HCT116 (cell line): Measurements from ENCODE around the gene FAM131C. TPM values are rescaled to one million over a fixed set of nuclear protein-coding genes. Genes with fewer than 3 reads are reported as not detected.

Experiments
- ATAC-seq: fragments of 200-7000 bp; cut with Tn5 transposase; 2 replicates; pipeline ENCODE4 v1.9.1; 2020; ENCODE audit warnings: mild to moderate bottlenecking, moderate library complexity
- BruUV-seq: library from RNA; stranded (reverse); fragments of 400-500 nt; replicated peaks from 2 replicates; lab custom pipeline; 2021; lab: Mats Ljungman, UMichigan
- CTCF ChIA-PET: fragments of 300-600 bp; sonication (Branson Sonifier 250); formaldehyde crosslinking; loops from one replicate; lab custom pipeline; 2021; ENCODE audit warnings: antibody characterized with exemption; lab: Charles Lee
- POLR2A ChIA-PET: fragments of 300-600, 350-600 bp; sonication (Branson Sonifier 250); formaldehyde crosslinking; loops from one replicate; lab custom pipeline; 2021; ENCODE audit warnings: antibody characterized with exemption; lab: Charles Lee
- RAD21 ChIA-PET, 2 experiments: fragments of 300-600 bp; sonication (Branson Sonifier 250); formaldehyde crosslinking; loops; one replicate each; lab custom pipeline; 2023; ENCODE audit warnings: low total read pairs in 2 of 2; ENCODE audit not compliant: uncharacterized antibody in 2 of 2, unreplicated experiment in 2 of 2, low non-redundant PET in 1 of 2; lab: Charles Lee
- DNase-seq: peaks from one replicate; pipeline ENCODE4 v3.0.0-alpha.2; 2010; ENCODE audit warnings: low read depth, low spot score
- H2AFZ ChIP-seq: fragments of 200-600 bp; shearing (Covaris generic), sonication (generic); 2 replicates; pipeline ENCODE4 v1.6.1; 2017; ENCODE audit warnings: low read depth, mixed run types, mixed read lengths, antibody characterized with exemption, low read length; ENCODE audit not compliant: poor library complexity, severe bottlenecking
- H3K27ac ChIP-seq: 2 replicates; pipeline ENCODE4 v1.5.1; 2012; ENCODE audit warnings: low read depth, low read length
- H3K27me3 ChIP-seq: fragments of 200-600 bp; sonication (generic); 2 replicates; pipeline ENCODE4 v1.6.1; 2016; ENCODE audit warnings: mixed run types, low read length, mixed read lengths; ENCODE audit not compliant: insufficient read depth
- H3K36me3 ChIP-seq, 2 experiments: fragments of 200-500 bp in 1 of 2; fragments of 200-600 bp in 1 of 2; sonication (Bioruptor generic) in 1 of 2; sonication (generic) in 1 of 2; 2 replicates each; pipeline versions ENCODE4 v1.5.1 to v1.6.1; 2014 to 2016; ENCODE audit warnings: low read length in 2 of 2, inconsistent platforms in 1 of 2, mixed read lengths in 1 of 2, mixed run types in 1 of 2; ENCODE audit not compliant: insufficient read depth in 2 of 2, control insufficient read depth in 1 of 2
- H3K4me1 ChIP-seq, 2 experiments: fragments of 200-600 bp in 1 of 2; sonication (generic) in 1 of 2; 2 replicates each; pipeline versions ENCODE4 v1.5.1 to v1.6.1; 2012 to 2017; ENCODE audit warnings: low read length in 2 of 2, inconsistent platforms in 1 of 2, mild to moderate bottlenecking in 1 of 2, mixed read lengths in 1 of 2, mixed run types in 1 of 2, moderate library complexity in 1 of 2; ENCODE audit not compliant: insufficient read depth in 2 of 2, control insufficient read depth in 1 of 2
- H3K4me2 ChIP-seq: fragments of 200-600 bp; sonication (generic); 2 replicates; pipeline ENCODE4 v1.6.1; 2017; ENCODE audit warnings: mixed run types, low read length, mixed read lengths
- H3K4me3 ChIP-seq, 2 experiments: fragments of 200-600 bp in 1 of 2; sonication (generic) in 1 of 2; replicated peaks in 1 of 2; 2 replicates each; pipeline ENCODE4 v1.5.1; 2011 to 2016; ENCODE audit warnings: low read length in 2 of 2, control low read depth in 1 of 2, low read depth in 1 of 2, mild to moderate bottlenecking in 1 of 2, mixed read lengths in 1 of 2, mixed run types in 1 of 2
- H3K79me2 ChIP-seq: fragments of 200-600 bp; sonication (generic); 2 replicates; pipeline ENCODE4 v1.6.1; 2017; ENCODE audit warnings: mild to moderate bottlenecking, mixed run types, low read length, moderate library complexity, mixed read lengths; ENCODE audit not compliant: insufficient read depth
- H3K9ac ChIP-seq: fragments of 200-600 bp; sonication (generic); 2 replicates; pipeline ENCODE4 v1.6.1; 2016; ENCODE audit warnings: low read length, mixed read lengths
- H3K9me2 ChIP-seq: fragments of 200-600 bp; sonication (generic), shearing (Covaris generic); 2 replicates; pipeline ENCODE4 v1.6.1; 2017; ENCODE audit warnings: mixed run types, mild to moderate bottlenecking, moderate library complexity; ENCODE audit not compliant: insufficient read depth
- H3K9me3 ChIP-seq, 2 experiments: fragments of 200-500 bp in 1 of 2; fragments of 200-600 bp in 1 of 2; sonication (Bioruptor generic) in 1 of 2; sonication (generic) in 1 of 2; 2 replicates each; pipeline ENCODE4 v1.6.1; 2014 to 2017; ENCODE audit warnings: low read length in 2 of 2, mixed read lengths in 2 of 2, inconsistent platforms in 1 of 2, low read depth in 1 of 2, mild to moderate bottlenecking in 1 of 2, mixed run types in 1 of 2, moderate library complexity in 1 of 2; ENCODE audit not compliant: control insufficient read depth in 1 of 2, insufficient read depth in 1 of 2
- H4K20me1 ChIP-seq: fragments of 200-600 bp; sonication (generic), shearing (Covaris generic); 2 replicates; pipeline ENCODE4 v1.6.1; 2017; ENCODE audit warnings: mixed run types, mild to moderate bottlenecking, moderate library complexity; ENCODE audit not compliant: insufficient read depth
- CTCF ChIP-seq, 3 experiments: fragments of 200-600 bp in 1 of 3; sonication (generic) in 1 of 3; IDR thresholded peaks in 2 of 3; conservative IDR thresholded peaks in 1 of 3; 2 replicates each; pipeline ENCODE4 v1.5.1; 2012 to 2017; ENCODE audit warnings: low read depth in 2 of 3, low read length in 2 of 3, antibody characterized with exemption in 1 of 3, borderline replicate concordance in 1 of 3, control low read depth in 1 of 3, mild to moderate bottlenecking in 1 of 3, mixed read lengths in 1 of 3, mixed run types in 1 of 3, moderate library complexity in 1 of 3; ENCODE audit not compliant: insufficient read depth in 1 of 3
- EGR1 ChIP-seq: IDR thresholded peaks from 2 replicates; pipeline ENCODE4 v1.6.1; 2012; ENCODE audit warnings: low read depth
- EZH2 ChIP-seq: fragments of 200-600 bp; sonication (generic); IDR thresholded peaks from 2 replicates; pipeline ENCODE4 v1.6.1; 2017; ENCODE audit warnings: antibody characterized with exemption, mixed run types
- EZH2phosphoT487 ChIP-seq: fragments of 200-600 bp; IDR thresholded peaks from 2 replicates; pipeline ENCODE4 v1.6.1; 2018; ENCODE audit warnings: antibody characterized with exemption, borderline replicate concordance
- POLR2A ChIP-seq: IDR thresholded peaks from 2 replicates; pipeline ENCODE4 v1.7.0; 2011; ENCODE audit warnings: borderline replicate concordance; ENCODE audit not compliant: insufficient read depth, insufficient read length; ENCODE audit errors: extremely low read depth
- POLR2AphosphoS5 ChIP-seq: IDR thresholded peaks from 2 replicates; pipeline ENCODE4 v1.6.1; 2011; ENCODE audit warnings: mild to moderate bottlenecking, low read depth, low read length, moderate library complexity
- REST ChIP-seq: IDR thresholded peaks from 2 replicates; pipeline ENCODE4 v1.6.1; 2012; ENCODE audit warnings: low read depth
- SP1 ChIP-seq: IDR thresholded peaks from 2 replicates; pipeline ENCODE4 v1.6.1; 2012; ENCODE audit warnings: low read depth
- SRF ChIP-seq: IDR thresholded peaks from 2 replicates; pipeline ENCODE4 v1.6.1; 2012; ENCODE audit warnings: low read depth
- TCF7L2 ChIP-seq: IDR thresholded peaks from 2 replicates; pipeline ENCODE4 v1.7.0; 2011; ENCODE audit warnings: borderline replicate concordance, inconsistent platforms; ENCODE audit not compliant: insufficient read depth, insufficient read length; ENCODE audit errors: extremely low read depth
- ZNF274 ChIP-seq: fragments of 200-500 bp; sonication (Bioruptor generic); IDR thresholded peaks from 2 replicates; pipeline ENCODE4 v1.6.1; 2014; ENCODE audit warnings: mild to moderate bottlenecking, low read depth, low read length, inconsistent platforms
- intact Hi-C: fragments of 100-400 bp; cut with micrococcal nuclease; formaldehyde crosslinking; loops from 2 replicates; pipeline ENCODE4 v1.10.0; 2022
- total RNA-seq: library from RNA; stranded (reverse); gene quantifications from one replicate; pipeline ENCODE4 v1.2.1, GENCODE V29; 2021; ENCODE audit not compliant: unreplicated experiment

Gene FAM131C
- total RNA-seq, 1 experiment from 2014 or later = 11.6 TPM

- no peak for ATAC-seq
- no TSS peak for BruUV-seq
Observed at GRCh38 chr1:16053781-16054502, 19.5 kb downstream of the FAM131C start.

More at GRCh38 chr1:16053781-16054502, 19.5 kb downstream of the FAM131C start:
- no peak overlapping the region for H3K9ac ChIP-seq
- ChIA-PET RAD21 (no interaction called here), CTCF (no interaction called here), POLR2A (no interaction called here)
- H3K27me3 ChIP-seq = no peaks in the 10 kb centered on the region
- no peak overlapping the region for H3K27ac ChIP-seq
- H3K9me3 ChIP-seq = no peaks in the 10 kb centered on the region
- no peaks in the 10 kb centered on the region for H3K9me2 ChIP-seq
- no peaks in the 10 kb centered on the region for H3K79me2 ChIP-seq
- DNase-seq = no peak
- intact Hi-C loops = no loop called here
- TF ChIP-seq EZH2 = no peak
- TF ChIP-seq SRF = no peak
- no peak for TF ChIP-seq ZNF274
- TF ChIP-seq SP1 = no peak
- TF ChIP-seq EZH2phosphoT487 = no peak
- no peak for TF ChIP-seq CTCF (IDR thresholded peaks at IDR 0.05 in 2 of 3, conservative IDR thresholded peaks at IDR 0.05 in 1 of 3; ENCODE audit: borderline replicate concordance in 1 of 3, insufficient read depth in 1 of 3, low read depth in 2 of 3, low read length in 2 of 3)
- TF ChIP-seq TCF7L2 = no peak
- TF ChIP-seq POLR2A = no peak
- TF ChIP-seq REST = no peak
- TF ChIP-seq EGR1 = no peak
- no peak for TF ChIP-seq POLR2AphosphoS5
- H3K4me3 ChIP-seq = no peak overlapping the region
- peaks cover 6 to 12% of the 10 kb centered on the region in 2 experiments; a peak in 3 of 4 replicates for H3K4me1 ChIP-seq
- H2AFZ ChIP-seq = no peak overlapping the region
- no peak overlapping the region for H3K4me2 ChIP-seq
- H4K20me1 ChIP-seq = no peaks in the 10 kb centered on the region
- no peaks in the 10 kb centered on the region for H3K36me3 ChIP-seq
